ENCODE measurements around the gene AP2A2. TPM values are rescaled to one million over a fixed set of nuclear protein-coding genes. Genes with fewer than 3 reads are reported as not detected.

AP2A2 gene
- polyA plus RNA-seq, 3 donors: 5.7 to 61.0 (median 8.2) TPM

- Mint-ChIP-seq H3K27me3 (ENCODE audit: low read depth in 3 of 3) (peaks cover 1 to 4% (median 2%) of the 10 kb centered on the region in 3 donors), H3K9me3 (peaks cover 0 to 3% (median 0%) of the 10 kb centered on the region in 7 donors), H3K36me3 (peaks cover 58 to 82% of the 10 kb centered on the region in 2 donors), H3K4me3 (peak overlapping the region in 1 of 2 donors; percentile 31), H3K27ac (no peak overlapping the region), H3K4me1 (peaks cover 26% of the 10 kb centered on the region)
- Histone ChIP-seq H3K27me3 (ENCODE audit: control insufficient read depth in 2 of 2, insufficient read depth in 2 of 2, low read length in 2 of 2) (no peaks in the 10 kb centered on the region), H3K4me1 (ENCODE audit: control insufficient read depth in 1 of 2, insufficient read depth in 2 of 2, low read length in 2 of 2) (peaks cover 0 to 11% of the 10 kb centered on the region in 2 donors), H3K79me2 (ENCODE audit: insufficient read depth, low read length) (no peaks in the 10 kb centered on the region), H3K4me3 (replicated peaks in 1 of 3; ENCODE audit: low read depth in 2 of 3, low read length in 3 of 3) (no peak overlapping the region), H4K20me1 (ENCODE audit: insufficient read depth, low read length) (peaks cover 69% of the 10 kb centered on the region), H3K9ac (ENCODE audit: insufficient read depth, low read length, poor library complexity, severe bottlenecking) (no peak overlapping the region), H3K9me3 (replicated peaks in 1 of 2; ENCODE audit: control insufficient read depth in 1 of 2, insufficient read depth in 1 of 2, low read length in 2 of 2) (peaks cover 0 to 1% of the 10 kb centered on the region in 2 donors), H3K27ac (ENCODE audit: low read depth in 1 of 2, low read length in 2 of 2) (no peak overlapping the region), H2AFZ (ENCODE audit: insufficient read depth, low read depth, low read length, poor library complexity, severe bottlenecking) (no peak overlapping the region), H3K4me2 (replicated peaks; ENCODE audit: extremely low read depth, low read length, poor library complexity, severe bottlenecking) (no peak overlapping the region), H3K36me3 (replicated peaks in 1 of 2; ENCODE audit: control insufficient read depth in 1 of 2, insufficient read depth in 2 of 2, low read length in 2 of 2) (peaks cover 38 to 45% of the 10 kb centered on the region in 2 donors)
- DNase-seq: no peak
- no peak for TF ChIP-seq CTCF (IDR thresholded peaks at IDR 0.05)
- intact Hi-C loops (cut with micrococcal nuclease): no loop called here
- WGBS (ENCODE audit: insufficient coverage): 67% methylated on average over 6 of the region's 9 CpGs
Measured at GRCh38 chr11:969651-970205, 44.1 kb downstream of the AP2A2 start.

GRCh38 chr11:970319-970871 lies 44.7 kb downstream of the AP2A2 start:
- H3K27ac ChIP-seq (ENCODE audit: low read depth in 1 of 2, low read length in 2 of 2): no peak overlapping the region
- H3K27me3 Mint-ChIP-seq (ENCODE audit: low read depth in 3 of 3): peaks cover 1 to 4% (median 3%) of the 10 kb centered on the region in 3 donors
- no peak overlapping the region for H2AFZ ChIP-seq (ENCODE audit: insufficient read depth, low read depth, low read length, poor library complexity, severe bottlenecking)
- H3K36me3 Mint-ChIP-seq: peaks cover 64 to 85% of the 10 kb centered on the region in 2 donors
- H3K36me3 ChIP-seq (replicated peaks in 1 of 2; ENCODE audit: control insufficient read depth in 1 of 2, insufficient read depth in 2 of 2, low read length in 2 of 2): peaks cover 39 to 50% of the 10 kb centered on the region in 2 donors
- H3K4me2 ChIP-seq (replicated peaks; ENCODE audit: extremely low read depth, low read length, poor library complexity, severe bottlenecking): no peak overlapping the region
- peaks cover 0 to 3% (median 0%) of the 10 kb centered on the region in 7 donors for H3K9me3 Mint-ChIP-seq
- H4K20me1 ChIP-seq (ENCODE audit: insufficient read depth, low read length): peaks cover 66% of the 10 kb centered on the region
- H3K4me3 Mint-ChIP-seq: peak overlapping the region in 1 of 2 donors; percentile 31
- H3K79me2 ChIP-seq (ENCODE audit: insufficient read depth, low read length): no peaks in the 10 kb centered on the region
- TF ChIP-seq CTCF (IDR thresholded peaks at IDR 0.05): no peak
- H3K4me1 Mint-ChIP-seq: peaks cover 26% of the 10 kb centered on the region
- H3K4me3 ChIP-seq (replicated peaks in 1 of 3; ENCODE audit: low read depth in 2 of 3, low read length in 3 of 3): no peak overlapping the region
- no peak overlapping the region for H3K9ac ChIP-seq (ENCODE audit: insufficient read depth, low read length, poor library complexity, severe bottlenecking)
- H3K4me1 ChIP-seq (ENCODE audit: control insufficient read depth in 1 of 2, insufficient read depth in 2 of 2, low read length in 2 of 2): peaks cover 0 to 11% of the 10 kb centered on the region in 2 donors
- no peak overlapping the region for H3K27ac Mint-ChIP-seq
- WGBS (ENCODE audit: insufficient coverage): 4% methylated on average over 17 of the region's 26 CpGs
- intact Hi-C loops (cut with micrococcal nuclease): no loop called here
- DNase-seq: no peak
- no peaks in the 10 kb centered on the region for H3K9me3 ChIP-seq (replicated peaks in 1 of 2; ENCODE audit: control insufficient read depth in 1 of 2, insufficient read depth in 1 of 2, low read length in 2 of 2)
- no peaks in the 10 kb centered on the region for H3K27me3 ChIP-seq (ENCODE audit: control insufficient read depth in 2 of 2, insufficient read depth in 2 of 2, low read length in 2 of 2)

Data from CD14-positive monocyte (primary cell).